NCI-H2171 treated with DMSO at 0.1 percent for 48 hours (cell line): Measurements from ENCODE around the gene PCP2.

Source experiments
- DNase-seq: peaks from one replicate; lab custom pipeline; 2025; lab: John Stamatoyannopoulos, UW

Gene PCP2

GRCh38 chr19:7596211-7596937, 37.1 kb downstream of the PCP2 start:
- no peak for DNase-seq

GRCh38 chr19:7595466-7596133, 37.9 kb downstream of the PCP2 start, which contains the start of gene CAMSAP3:
TSS of gene CAMSAP3 (plus strand) at chr19:7595863. CDS start at chr19:7596003, 140 bp downstream.
- peak; percentile 82 for DNase-seq

- DNase-seq = no peak
Measured at GRCh38 chr19:7590256-7590655, 43.3 kb downstream of the PCP2 start.

GRCh38 chr19:7589822-7590221, 43.7 kb downstream of the PCP2 start:
- no peak for DNase-seq

- DNase-seq = no peak
Measured at GRCh38 chr19:7582446-7582845, 51.1 kb downstream of the PCP2 start.
